Erythroblast (primary cell): ENCODE data around the gene PTPRU.

Source experiments
- DNase-seq, 2 experiments: peaks; one replicate each; lab custom pipeline; 2025; lab: John Stamatoyannopoulos, UW
- GATA1 ChIP-seq: IDR thresholded peaks from 2 replicates; pipeline ENCODE4 v1.6.1; 2011; ENCODE audit warnings: low read depth, mild to moderate bottlenecking, control low read depth, low read length, moderate library complexity
- POLR2A ChIP-seq: IDR thresholded peaks from 2 replicates; pipeline ENCODE4 v1.6.1; 2011; ENCODE audit warnings: mild to moderate bottlenecking, low read length

Gene PTPRU

DNA sequence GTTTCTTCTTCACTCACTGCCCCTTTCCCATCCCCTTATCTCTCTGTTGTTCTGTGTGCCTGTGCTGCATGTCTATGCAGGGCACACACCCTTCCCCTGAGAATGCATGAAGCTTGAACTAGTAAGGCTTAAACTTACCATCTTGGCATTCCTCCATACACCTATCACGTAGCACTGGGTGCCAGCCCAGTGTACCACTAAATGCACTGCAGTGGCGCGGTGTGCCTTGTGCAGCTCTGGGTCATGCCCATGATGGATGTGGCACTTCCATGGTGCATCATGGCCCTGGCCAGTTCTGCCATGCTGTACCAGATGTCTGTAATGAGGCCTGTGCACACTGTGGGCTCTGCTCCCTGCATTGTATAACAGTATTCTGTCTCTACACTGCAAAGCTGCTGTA lies 10.7 kb downstream of the PTPRU start:
- TF ChIP-seq GATA1 (no peak), POLR2A (no peak)
- DNase-seq: no peak

DNA sequence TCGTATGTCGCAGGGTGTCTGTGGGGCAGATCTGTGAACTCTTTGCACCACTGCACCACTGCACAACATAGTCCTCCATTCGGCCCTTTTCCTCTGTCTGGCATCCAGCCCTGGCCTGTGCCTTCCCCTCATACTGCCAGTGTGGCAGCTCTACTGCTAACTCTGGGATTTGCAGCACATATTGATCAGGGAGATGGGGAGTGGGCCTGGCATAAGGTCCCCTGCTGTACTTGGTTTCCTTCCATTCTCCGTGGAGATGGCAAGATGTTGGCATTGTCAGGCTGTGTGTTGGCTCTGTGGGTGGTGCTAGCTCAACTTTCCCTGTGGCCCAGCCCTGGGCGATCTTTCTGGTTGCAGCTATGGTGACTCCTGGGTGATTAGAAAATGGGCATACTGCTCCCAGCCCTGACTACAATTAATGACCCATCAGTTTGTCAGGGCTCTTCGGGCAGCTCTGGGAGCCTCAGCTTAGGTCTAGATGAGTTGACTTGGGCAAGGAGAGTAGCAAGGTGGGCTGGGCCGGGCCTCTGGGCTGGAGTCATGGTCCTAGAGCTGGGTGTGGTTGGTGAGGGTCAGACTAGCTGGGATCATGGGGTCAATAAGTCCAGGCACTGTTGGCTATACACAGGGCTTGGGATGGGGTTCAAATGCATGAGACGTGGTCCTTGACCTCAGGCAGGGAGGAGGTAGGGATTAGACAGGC lies 11.4 kb downstream of the PTPRU start:
- DNase-seq: no peak
- TF ChIP-seq POLR2A (no peak), GATA1 (no peak)

DNA sequence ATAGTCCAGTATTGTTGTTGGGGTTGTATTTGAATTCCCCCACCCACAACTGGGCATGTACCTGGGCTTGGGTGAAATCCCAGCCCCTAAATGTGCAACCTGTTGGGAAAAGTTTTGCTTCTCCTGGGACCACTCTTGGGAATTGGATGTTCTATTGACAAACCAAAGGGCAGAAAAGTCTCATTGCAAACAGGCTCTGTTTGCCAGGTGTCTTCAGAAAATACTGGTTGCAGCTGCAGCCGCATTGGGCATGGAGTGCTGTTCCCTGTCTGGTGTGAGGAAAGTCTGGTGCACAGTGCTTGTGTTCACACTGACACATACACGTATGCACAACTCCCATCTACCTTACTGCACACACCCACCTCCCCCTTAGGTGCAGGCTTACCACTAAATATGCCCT lies 12.1 kb downstream of the PTPRU start:
- no peak for DNase-seq
- no peak for TF ChIP-seq GATA1
- no peak for TF ChIP-seq POLR2A

DNA sequence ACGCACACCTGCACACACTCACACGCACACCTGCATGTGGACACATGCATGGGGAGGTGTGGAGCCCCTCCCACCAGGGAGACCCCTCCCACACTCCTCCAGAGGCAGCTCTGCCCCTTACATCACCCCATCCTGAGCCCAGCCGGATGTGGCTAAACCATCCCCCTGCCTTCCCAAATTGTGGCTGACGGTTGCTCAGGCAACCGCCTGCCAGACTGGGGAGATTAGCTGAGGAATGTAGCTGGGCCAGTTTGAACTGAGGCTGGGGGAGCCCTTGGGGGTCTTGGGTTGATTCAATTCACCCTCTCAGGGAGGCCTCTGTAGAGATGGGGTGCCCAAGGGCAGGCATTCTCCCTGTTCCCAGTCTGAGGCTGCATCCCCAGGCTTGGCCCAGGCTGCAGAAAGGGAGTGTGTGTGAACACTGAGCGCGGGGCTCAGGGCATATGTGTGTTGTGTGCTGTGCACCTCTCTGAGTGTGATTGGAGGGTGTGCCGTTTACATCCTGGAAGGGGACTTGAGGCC lies 12.9 kb downstream of the PTPRU start:
- no peak for TF ChIP-seq POLR2A
- TF ChIP-seq GATA1: no peak
- DNase-seq: no peak

DNA sequence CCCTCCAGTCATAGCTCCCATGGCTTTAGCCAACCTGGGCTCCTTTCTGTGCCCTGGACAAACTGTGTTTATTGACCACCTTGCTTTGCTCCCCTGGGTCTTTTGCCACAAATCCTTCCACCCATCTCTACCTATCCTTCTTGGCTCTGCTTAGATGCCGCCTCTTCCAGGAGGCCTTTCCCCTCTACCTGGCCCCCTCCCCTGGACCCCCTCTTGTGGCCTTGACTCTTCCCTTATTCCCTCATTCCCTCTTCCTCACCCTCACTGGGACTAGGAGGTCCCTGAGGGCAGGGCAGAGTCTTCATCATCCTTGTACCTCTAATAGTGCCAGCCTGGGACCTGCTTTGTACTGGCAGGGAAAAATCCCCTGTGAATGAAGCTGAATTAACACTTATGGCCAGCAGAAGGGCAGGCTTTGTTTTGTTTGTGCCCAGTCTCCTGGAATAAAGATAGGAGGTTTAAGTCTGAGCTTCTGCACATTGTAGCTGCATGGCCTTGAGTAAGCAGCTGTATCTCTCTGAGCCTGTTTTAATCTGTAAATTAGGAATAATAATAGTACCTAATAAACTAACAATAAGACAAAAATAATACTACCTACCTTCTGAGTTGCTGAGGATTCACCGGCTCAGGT lies 13.7 kb downstream of the PTPRU start:
- no peak for TF ChIP-seq POLR2A
- no peak for TF ChIP-seq GATA1
- DNase-seq: no peak

DNA sequence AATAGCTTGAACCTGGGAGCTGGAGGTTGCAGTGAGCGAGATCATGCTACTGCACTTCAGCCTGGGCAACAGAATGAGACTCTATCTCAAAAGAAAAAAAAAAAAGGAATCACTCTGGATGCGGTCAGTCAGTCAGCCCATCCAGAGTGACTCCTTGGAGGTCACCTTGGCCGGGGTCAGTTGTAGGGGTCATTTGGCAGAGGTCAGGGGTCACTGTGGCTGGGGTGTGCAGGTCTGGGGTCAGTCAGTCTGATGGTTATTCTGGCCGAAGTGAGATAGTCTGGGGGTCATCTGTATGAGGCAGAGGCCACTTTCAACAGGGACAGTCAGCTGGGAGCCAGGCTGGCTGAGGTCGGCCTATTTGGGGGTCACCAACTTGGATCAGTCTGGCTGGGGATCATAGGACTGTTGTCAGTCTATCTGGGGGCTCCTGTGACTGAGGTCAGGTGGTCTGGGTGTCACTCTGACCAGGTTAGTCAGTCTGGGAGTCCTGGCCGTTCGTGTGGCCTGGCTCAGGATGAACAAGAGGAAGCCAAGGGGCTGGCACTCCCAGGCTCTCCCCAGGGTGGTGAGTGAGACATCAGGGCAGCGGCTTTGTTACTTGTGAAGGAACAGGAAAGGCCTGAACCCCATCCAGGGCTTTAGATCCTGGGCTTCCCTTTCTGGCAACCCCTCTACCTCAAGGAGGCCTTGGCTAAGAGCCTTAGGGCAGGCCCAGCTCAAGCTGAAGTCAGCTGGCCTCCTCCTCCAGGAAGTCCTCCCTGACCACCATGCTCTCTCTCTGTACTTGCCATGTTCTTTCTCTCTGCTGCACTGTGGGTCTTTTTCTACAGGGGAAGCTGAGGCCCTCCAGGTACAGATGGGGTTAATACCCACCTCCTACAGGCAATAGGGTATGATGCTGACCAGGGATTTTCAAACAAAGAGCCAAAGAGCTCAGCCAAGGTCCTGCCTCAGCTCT lies 15.1 kb downstream of the PTPRU start:
- TF ChIP-seq POLR2A: no peak
- TF ChIP-seq GATA1: no peak
- DNase-seq: no peak

DNA sequence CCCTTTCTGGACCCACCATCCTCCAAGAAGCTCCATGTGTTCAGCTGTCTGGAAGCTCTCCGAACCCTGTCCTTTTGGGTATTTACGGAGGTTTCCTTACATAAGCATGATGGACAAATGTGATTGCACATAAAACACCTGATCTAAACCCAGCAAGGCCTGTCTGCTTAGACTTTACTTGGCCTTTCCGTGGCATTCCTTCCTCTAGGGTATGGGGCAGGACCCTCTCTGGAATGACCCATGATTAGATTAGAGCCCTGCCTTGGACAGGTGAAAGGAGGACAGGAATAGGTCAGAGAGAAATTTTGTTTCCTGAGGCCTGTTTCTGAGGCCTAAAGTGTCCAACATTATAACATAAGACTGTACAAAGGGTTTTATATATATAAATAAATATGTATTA lies 16.9 kb downstream of the PTPRU start:
- DNase-seq: no peak
- TF ChIP-seq POLR2A (no peak), GATA1 (no peak)

DNA sequence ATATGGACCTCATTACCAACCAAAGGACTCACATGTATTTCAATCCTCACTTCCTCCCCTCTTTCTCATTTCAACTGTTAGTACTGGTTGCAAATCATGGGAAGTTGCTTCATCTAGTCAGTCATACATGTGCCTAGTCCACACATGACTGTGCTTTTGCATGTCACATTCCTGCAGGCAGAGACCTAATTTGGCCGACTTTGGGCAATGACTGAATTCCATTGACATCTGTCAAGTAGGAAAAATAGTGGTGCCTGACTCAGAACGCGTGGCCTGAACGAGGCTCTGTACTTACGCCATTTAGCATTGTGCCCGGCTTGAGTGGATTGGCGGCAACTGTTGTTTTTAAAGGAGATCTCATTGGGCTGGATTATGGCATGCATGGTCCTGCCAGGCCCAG lies 18.0 kb downstream of the PTPRU start:
- TF ChIP-seq POLR2A: no peak
- TF ChIP-seq GATA1: no peak
- no peak for DNase-seq

DNA sequence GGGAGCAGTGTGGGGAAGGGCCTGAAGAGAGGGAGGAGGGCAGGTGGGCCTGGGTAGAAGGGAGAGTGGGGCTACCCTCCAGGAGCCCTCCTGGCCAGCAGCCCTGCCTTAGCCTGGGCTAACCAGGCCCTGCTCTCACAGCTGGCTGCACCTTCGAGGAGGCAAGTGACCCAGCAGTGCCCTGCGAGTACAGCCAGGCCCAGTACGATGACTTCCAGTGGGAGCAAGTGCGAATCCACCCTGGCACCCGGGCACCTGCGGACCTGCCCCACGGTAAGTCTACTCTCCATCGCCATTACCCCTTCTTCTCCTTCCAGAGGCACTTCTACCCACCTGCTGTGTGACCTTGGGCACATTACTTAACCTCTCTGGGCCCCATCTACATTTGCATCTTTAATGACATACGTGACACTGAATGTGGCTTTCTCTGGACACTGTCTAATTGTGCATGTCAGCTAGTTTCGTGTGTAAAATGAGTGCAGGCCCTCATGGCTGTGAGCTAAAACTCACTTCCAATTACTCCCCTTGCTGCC lies 18.9 kb downstream of the PTPRU start:
- TF ChIP-seq POLR2A (no peak), GATA1 (no peak)
- DNase-seq: no peak

DNA sequence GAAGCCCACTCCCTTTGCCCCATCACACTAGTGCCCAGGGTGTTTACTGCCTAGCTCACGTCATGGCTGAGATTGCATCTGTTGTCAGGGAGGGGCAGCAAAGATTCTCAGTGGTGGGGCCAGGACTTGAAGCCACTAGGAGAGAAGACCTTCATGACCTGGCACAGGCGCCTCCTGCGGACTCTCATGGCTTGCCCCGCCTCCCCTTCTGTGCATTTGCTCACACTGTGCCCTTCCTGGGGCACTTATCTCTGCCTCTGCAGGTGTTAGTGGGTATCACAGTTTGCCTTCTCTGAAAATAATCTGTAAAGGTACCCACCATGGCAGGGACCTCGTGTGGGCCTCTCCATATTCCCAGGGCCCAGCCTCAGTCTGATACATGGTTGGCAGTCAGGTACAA lies 20.1 kb downstream of the PTPRU start:
- TF ChIP-seq GATA1 (no peak), POLR2A (no peak)

DNA sequence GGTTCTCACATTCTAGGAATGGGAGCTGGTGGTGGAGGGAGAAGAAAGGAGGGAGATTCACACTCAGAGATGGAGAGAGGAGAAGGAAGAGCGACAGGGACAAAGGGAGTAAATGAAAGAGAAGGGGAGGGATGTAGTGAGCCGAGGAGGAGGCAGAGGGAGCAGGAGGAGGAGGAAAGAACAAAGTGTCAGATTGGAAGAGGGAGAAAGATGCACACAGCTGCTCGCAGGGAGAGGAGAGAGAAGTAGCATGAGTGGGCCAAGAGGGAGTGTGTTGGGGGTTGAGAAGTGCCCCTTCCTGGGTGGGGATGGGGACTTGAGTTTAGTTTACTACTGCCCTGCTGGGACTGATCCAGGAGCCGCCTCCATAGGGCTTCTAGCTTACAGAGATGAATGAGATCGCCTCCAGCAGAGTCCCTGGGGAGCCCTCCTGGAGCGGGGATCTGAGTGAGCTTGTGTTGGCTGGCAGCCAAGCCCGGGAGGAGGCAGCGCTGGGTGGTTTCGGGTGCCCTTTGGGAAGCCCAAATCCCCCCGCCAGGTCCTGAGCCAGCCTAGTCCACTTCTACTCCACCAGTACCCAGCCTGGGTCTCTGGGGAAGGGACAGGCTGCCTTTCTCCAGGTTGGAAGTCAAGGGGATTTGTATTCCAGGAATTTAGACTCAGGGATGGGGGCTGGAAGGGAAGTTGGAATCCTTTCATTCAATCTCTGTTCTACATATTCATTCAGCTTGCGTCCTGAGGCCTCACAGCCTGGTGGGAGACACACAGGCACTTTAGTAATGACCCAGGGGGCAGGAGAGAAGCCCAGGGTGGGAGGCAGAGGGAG lies 20.9 kb downstream of the PTPRU start:
- DNase-seq: no peak
- TF ChIP-seq GATA1 (no peak), POLR2A (no peak)

More for the DNA sequence above, 20.1 kb downstream of the PTPRU start:
- DNase-seq: no peak

DNA sequence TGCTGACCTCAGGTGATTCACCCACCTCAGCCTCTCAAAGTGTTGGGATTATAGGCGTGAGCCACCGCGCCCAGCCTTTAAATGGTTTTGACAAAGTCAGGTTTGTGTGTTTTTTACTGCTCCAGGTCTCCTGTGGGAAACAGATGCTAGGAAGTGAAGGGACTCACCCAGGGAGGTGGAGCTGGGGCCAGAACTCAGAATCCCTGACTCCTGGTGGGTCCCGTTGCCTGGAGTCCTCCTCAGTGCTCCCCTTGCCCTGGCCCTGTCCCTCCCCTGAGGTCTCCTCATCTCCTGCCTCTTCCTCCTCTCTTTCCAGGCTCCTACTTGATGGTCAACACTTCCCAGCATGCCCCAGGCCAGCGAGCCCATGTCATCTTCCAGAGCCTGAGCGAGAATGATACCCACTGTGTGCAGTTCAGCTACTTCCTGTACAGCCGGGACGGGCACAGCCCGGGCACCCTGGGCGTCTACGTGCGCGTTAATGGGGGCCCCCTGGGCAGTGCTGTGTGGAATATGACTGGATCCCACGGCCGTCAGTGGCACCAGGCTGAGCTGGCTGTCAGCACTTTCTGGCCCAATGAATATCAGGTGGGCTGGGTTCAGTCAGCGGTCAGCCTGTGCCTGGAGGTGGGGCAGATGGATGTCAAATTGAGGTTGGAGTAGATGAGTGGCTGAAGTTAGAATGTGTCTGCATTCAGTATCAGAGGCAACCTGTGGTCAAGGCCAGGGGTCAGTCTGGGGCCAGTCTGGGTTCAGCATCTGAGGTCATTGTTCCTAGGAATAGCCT lies 22.1 kb downstream of the PTPRU start:
- TF ChIP-seq POLR2A (no peak), GATA1 (no peak)
- no peak for DNase-seq
